Measurements from ENCODE around the gene GADD45A.

GADD45A gene

GRCh38 chr1:67690411-67690810 lies 5.4 kb downstream of the GADD45A start:
- Histone ChIP-seq H3K36me3 (ENCODE audit: control insufficient read depth, insufficient read depth, low read length) (peaks cover 7% of the 10 kb centered on the region), H3K4me3 (replicated peaks; ENCODE audit: low read depth, low read length) (no peak overlapping the region), H3K27me3 (replicated peaks; ENCODE audit: control insufficient read depth, insufficient read depth, low read length) (no peaks in the 10 kb centered on the region)
- DNase-seq (ENCODE audit: extremely low read depth, insufficient read length) = no peak
- no peak for TF ChIP-seq CTCF (IDR thresholded peaks at IDR 0.05; ENCODE audit: insufficient read depth, low read length, poor library complexity, severe bottlenecking)

- no peak for DNase-seq (ENCODE audit: extremely low read depth, insufficient read length)
- Histone ChIP-seq H3K27me3 (replicated peaks; ENCODE audit: control insufficient read depth, insufficient read depth, low read length) (no peaks in the 10 kb centered on the region), H3K4me3 (replicated peaks; ENCODE audit: low read depth, low read length) (no peak overlapping the region), H3K36me3 (ENCODE audit: control insufficient read depth, insufficient read depth, low read length) (peaks cover 7% of the 10 kb centered on the region)
- no peak for TF ChIP-seq CTCF (IDR thresholded peaks at IDR 0.05; ENCODE audit: insufficient read depth, low read length, poor library complexity, severe bottlenecking)
Measured at GRCh38 chr1:67691712-67692111, 6.7 kb downstream of the GADD45A start.

GRCh38 chr1:67695963-67696362 lies 11.0 kb downstream of the GADD45A start:
- Histone ChIP-seq H3K4me3 (replicated peaks; ENCODE audit: low read depth, low read length) (no peak overlapping the region), H3K36me3 (ENCODE audit: control insufficient read depth, insufficient read depth, low read length) (no peaks in the 10 kb centered on the region), H3K27me3 (replicated peaks; ENCODE audit: control insufficient read depth, insufficient read depth, low read length) (no peaks in the 10 kb centered on the region)
- no peak for DNase-seq (ENCODE audit: extremely low read depth, insufficient read length)
- no peak for TF ChIP-seq CTCF (IDR thresholded peaks at IDR 0.05; ENCODE audit: insufficient read depth, low read length, poor library complexity, severe bottlenecking)

- TF ChIP-seq CTCF (IDR thresholded peaks at IDR 0.05; ENCODE audit: insufficient read depth, low read length, poor library complexity, severe bottlenecking) = no peak
Measured at GRCh38 chr1:67696708-67697107, 11.7 kb downstream of the GADD45A start.

GRCh38 chr1:67700220-67700619 lies 15.2 kb downstream of the GADD45A start:
- TF ChIP-seq CTCF (IDR thresholded peaks at IDR 0.05; ENCODE audit: insufficient read depth, low read length, poor library complexity, severe bottlenecking) = no peak
- no peaks in the 10 kb centered on the region for H3K27me3 ChIP-seq (replicated peaks; ENCODE audit: control insufficient read depth, insufficient read depth, low read length)
- H3K4me3 ChIP-seq (replicated peaks; ENCODE audit: low read depth, low read length) = no peak overlapping the region
- DNase-seq (ENCODE audit: extremely low read depth, insufficient read length) = no peak
- no peaks in the 10 kb centered on the region for H3K36me3 ChIP-seq (ENCODE audit: control insufficient read depth, insufficient read depth, low read length)

More at GRCh38 chr1:67696708-67697107, 11.7 kb downstream of the GADD45A start:
- H3K27me3 ChIP-seq (replicated peaks; ENCODE audit: control insufficient read depth, insufficient read depth, low read length) = no peaks in the 10 kb centered on the region
- DNase-seq (ENCODE audit: extremely low read depth, insufficient read length) = no peak
- H3K4me3 ChIP-seq (replicated peaks; ENCODE audit: low read depth, low read length) = no peak overlapping the region
- H3K36me3 ChIP-seq (ENCODE audit: control insufficient read depth, insufficient read depth, low read length) = no peaks in the 10 kb centered on the region
